GM18517 (cell line): ENCODE measurements around the gene KRTAP5-10.
"Not testable (repeated sequence)": the region's sequence is repeated elsewhere in the genome, so short reads cannot be mapped to it uniquely, and the experiment has no call there.

Experiments
- ATAC-seq: cut with Tn5 transposase; IDR thresholded peaks from one replicate; pipeline ENCODE4 v1.9.1; 2021; ENCODE audit warnings: mild to moderate bottlenecking, moderate library complexity; ENCODE audit not compliant: unreplicated experiment

Gene KRTAP5-10, protein sequence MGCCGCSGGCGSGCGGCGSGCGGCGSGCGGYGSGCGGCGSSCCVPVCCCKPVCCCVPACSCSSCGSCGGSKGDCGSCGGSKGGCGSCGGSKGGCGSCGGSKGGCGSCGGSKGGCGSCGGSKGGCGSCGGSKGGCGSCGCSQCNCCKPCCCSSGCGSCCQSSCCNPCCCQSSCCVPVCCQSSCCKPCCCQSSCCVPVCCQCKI

DNA sequence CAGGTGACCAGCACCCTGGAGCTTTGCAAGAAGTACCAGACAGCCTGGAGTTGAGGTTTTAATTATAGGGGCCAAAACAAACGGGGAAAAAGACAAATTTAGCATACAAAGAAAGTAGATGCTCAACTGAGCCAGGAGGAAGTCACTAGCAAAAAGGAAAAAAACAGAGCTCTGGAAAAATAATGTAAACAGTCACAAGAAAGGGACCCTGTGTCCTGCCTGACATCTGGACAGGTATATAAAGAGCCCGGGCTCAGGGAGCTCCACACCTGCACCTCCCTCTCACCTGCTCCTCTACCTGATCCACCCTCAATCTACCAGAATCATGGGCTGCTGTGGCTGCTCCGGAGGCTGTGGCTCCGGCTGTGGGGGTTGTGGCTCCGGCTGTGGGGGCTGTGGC is at the start of gene KRTAP5-10:
Gene KRTAP5-10 (plus strand): TSS at position 301 of the 400 bp plus-strand sequence. CDS start 25 bp downstream, at position 326.
- ATAC-seq, result no peak

DNA sequence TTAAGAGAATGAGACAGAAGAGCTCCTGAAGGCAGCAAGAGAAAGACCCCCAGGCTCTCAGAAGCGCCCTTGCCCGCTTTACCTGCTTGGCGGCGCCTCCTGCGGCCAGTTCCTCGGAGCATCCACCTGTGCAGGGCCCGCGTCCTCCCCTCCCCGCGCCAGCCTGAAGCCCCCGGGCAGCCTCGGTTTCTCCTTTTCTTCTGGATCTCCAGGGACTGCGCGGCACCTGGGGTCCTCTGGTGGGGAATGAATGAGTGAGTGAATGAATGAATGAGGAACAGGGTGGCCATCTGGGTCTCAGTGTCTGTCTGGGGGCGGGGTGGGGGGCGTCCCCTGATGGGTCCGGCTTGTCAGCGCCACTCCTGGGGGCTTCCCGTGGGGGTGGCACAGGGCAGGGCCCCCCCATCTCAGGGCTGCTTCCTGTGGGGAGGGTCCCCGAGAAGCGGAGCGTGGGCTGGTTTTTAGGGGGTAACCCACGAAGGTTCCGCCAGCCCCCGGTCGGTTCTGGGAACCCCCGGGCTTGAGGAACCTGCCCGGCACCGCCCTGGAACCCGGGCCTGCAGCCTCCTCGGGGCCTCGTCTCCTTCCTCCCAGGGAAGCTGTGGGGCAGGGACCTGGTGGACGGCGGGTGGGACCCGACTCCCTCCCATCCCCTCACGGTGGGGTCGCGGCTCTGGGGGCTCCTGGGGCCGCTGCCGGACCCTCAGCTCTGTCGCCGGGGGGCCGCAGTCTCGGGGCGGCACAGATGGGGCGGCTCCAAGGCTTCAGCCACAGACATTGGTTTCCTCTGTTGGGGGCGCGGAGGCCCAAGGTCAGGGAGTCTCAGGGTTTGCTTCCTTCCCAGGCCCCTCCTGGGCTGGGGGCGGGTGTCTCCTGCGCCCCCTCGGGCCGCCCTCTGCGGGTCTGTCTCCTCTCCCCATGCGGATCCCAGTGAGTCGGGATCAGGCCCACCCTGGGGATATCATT is 46.6 kb upstream of the KRTAP5-10 start:
- ATAC-seq, result no peak

DNA sequence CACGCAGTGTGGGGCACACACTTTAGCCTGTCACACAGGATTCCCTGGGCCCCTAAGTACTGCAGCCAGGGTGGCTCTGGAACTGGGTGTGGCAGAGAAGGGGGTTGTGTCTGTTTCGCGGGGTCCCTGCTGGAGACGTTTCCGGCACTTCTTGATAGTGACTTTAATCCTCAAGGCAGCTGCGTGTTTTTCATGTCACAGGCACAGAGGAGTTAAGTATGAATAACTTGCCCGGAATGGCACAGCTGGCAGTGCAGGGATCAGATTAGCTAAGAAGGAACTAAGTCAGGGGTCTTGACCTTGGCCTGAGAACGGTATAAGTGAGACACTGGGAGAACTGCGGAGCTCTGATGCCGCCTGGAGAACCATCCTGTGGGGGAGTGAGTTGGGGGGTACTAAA is 45.8 kb upstream of the KRTAP5-10 start:
- ATAC-seq, result no peak

DNA sequence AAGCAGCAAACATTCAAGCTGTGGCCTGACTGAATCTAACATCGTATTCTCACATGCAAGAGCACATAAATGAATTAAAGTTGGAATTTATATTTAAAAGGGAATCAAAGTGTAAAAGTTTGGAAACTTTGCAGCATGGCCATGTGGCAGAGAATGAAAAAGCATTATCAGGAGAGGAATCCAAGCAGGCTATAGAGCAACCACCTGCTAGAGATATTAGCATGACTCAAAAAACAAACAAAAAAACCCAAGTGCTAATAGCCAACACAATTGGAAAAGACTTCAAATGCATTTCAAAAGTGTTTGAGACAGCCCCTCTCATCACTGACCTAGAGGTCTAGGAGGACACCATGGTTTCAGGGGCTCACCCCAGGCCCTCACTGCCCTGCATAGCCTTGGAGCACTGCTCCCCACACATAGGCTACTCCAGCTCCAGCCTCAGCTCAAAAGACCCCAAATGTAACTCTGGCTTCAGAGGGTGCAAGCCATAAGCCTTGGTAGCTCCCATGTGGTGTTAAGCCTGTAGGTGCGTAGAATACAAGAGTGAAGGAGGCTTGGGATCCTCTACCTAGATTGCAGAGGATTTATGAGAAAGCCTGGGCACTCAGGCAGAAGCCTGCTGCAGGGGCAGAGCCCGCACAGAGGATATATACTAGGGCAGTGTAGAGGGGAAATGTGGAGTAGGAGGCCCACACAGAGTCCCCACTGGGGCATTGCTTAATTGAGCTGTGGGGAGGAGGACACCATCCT is 40.0 kb upstream of the KRTAP5-10 start:
- no peak for ATAC-seq

DNA sequence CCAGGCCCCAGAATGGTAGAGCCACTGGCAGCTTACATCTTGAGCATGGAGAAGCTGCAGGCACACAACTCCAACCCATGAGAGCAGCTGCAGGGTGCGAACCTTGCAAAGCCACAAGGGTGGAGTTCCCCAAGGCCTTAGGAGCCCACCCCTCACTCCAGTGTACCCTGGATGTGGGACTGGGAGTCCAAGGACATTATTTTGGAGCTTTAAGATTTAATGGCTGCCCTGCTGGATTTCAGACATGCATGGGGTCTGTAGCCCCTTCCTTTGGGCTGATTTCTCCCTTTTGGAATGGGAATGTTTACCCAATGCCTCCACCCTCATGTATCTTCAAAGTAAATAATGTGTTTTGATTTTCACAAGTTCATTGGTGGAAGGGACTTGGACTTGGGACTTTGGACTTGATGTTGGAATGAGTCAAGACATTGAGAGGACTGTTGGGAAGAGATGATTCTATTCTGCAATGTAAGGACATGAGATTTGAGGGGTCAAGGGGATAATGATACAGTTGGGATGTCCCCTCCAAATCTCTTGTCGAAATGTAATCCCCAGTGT is 39.3 kb upstream of the KRTAP5-10 start:
- ATAC-seq, result no peak

DNA sequence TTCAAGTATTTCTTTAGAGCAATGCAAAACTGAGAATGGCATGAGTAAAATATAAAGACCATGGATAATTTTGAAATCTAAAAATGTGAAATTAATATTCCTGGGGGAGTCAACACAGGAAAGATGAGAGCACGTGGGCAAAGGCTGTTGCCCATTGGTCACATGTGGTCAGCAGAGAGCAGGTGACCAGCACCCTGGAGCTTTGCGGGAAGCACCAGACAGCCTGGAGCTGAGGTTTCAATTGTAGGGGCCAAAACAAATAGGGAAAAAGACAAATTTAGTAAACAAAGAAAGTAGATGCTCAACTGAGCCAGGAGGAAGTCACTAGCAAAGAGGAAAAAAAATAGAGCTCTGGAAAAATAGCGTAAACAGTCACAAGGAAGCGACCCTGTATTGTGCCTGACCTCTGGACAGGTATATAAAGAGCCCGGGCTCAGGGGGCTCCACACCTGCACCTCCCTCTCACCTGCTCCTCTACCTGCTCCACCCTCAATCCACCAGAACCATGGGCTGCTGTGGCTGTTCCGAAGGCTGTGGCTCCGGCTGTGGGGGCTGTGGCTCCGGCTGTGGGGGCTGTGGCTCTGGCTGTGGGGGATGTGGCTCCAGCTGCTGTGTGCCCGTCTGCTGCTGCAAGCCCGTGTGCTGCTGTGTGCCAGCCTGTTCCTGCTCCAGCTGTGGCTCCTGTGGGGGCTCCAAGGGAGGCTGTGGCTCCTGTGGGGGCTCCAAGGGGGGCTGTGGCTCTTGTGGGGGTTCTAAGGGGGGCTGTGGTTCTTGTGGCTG is 38.4 kb upstream of the KRTAP5-10 start, which contains the start of gene KRTAP5-7:
Gene KRTAP5-7 (plus strand): TSS at position 472 of the 780 bp plus-strand sequence. CDS start 34 bp downstream, at position 506.
- not testable (repeated sequence) for ATAC-seq

DNA sequence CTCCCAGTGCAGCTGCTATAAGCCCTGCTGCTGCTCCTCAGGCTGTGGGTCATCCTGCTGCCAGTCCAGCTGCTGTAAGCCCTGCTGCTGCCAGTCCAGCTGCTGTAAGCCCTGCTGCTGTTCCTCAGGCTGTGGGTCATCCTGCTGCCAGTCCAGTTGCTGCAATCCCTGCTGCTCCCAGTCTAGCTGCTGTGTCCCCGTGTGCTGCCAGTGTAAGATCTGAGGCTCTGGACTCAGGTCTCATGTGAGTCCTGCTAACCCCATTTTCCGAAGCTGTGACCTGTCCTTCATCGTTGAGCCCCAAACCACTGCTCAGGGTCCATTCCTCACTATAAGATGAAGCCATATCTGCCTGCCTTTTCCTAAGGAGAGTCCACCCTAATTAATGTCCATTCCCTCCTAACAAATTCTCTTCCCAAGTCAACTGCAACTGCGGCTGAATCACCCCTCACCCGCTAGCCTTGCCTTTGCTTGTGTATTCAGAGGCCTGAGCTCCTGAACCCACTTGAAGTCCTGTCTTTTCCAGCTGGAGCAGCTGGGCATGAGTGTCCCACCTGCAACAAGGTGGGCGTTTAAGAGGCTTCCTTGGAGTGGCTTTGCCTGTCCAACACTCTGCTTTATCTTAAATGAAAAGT is 37.7 kb upstream of the KRTAP5-10 start:
- no peak for ATAC-seq

DNA sequence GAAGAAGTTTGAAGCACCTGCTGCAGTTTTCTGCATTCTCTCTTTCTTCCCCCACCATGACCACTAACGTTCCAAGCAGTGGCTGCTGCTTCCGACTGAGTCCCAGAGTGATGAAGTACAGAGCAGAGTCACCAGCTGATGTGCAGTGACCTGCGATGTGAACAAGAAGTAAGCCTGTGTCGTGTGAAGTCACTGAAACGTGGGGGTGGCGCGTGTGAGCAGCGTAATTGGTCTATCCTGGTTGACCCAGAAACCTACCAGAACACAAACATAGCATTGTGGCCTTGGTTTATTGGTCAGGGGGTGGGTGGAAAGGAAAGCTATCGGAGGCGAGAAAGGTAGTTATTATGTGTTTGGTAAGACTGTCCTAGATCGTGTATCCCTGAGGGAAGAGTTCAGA is 34.8 kb upstream of the KRTAP5-10 start:
- no peak for ATAC-seq

DNA sequence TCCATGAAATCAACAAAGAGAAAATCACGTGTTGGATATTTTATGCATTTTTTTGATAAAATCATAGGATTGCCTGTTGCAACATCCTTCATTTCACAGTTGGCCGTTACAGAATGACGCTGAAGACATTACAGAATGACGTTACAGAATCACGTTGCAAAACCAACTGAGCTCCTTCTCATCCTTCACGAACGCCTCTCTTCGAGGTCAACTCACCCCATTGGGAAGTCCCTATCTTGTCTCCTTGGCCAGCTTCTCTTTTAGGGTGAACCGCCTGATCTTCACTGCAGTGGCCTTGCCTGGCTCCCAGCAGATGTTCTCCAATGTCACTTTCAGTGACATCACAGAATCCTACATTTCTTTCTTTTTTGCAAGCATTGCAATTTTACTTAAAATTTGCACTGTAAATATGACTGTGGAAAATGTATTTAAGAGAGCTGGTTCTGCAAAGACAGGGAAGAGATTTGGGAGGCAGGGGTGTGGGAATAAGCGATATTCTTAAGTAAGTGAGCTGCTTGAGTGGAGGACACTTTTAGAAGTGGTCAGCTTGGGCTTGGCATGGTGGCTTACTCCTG is 33.2 kb upstream of the KRTAP5-10 start:
- ATAC-seq, result no peak

DNA sequence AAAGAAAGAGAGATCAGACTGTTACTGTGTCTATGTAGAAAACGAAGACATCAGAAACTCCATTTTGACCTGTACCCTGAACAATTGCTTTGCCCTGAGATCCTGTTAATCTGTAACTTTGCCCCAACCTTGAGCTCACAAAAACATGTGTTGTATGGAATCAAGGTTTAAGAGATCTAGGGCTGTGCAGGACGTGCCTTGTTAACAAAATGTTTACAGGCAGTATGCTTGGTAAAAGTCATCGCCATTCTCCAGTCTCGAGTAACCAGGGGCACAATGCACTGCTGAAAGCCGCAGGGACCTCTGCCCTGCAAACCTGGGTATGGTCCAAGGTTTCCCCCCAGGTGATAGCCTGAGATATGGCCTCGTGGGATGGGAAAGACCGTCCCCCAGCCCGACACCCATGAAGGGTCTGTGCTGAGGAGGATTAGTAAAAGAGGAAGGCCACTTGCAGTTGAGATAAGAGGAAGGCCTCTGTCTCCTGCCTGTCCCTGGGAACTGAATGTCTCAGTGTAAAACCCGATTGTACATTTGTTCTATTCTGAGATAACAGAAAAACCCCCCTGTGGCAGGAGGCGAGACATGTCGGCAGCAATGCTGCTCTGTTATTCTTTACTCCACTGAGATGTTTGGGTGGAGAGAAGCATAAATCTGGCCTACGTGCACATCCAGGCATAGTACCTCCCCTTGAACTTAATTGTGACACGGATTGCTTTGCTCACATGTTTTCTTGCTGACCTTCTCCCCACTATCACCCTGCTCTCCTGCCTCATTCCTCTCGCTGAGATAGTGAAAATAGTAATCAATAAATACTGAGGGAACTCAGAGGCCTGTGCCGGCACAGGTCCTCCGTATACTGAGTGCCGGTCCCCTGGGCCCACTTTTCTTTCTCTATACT is 30.4 kb upstream of the KRTAP5-10 start:
- ATAC-seq, result not testable (repeated sequence)

DNA sequence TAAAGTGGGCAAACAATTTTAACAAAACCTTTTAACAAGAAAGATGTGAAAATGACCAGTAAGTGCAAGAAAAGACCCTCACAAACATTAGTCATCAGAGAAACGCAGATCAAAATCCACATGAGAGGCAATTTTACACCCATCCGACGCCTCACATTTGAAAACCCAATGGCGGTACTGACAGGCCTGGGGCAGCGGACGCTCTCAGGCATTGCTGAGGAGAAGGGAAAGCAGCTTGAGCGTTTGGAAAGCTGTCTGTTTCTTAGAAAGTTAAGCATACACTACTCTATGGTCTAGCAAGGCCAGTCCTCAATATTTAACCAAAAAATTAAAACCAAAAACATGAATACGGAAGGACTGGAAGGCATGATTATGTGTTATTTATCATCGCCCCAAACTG is 29.5 kb upstream of the KRTAP5-10 start:
- no peak for ATAC-seq

DNA sequence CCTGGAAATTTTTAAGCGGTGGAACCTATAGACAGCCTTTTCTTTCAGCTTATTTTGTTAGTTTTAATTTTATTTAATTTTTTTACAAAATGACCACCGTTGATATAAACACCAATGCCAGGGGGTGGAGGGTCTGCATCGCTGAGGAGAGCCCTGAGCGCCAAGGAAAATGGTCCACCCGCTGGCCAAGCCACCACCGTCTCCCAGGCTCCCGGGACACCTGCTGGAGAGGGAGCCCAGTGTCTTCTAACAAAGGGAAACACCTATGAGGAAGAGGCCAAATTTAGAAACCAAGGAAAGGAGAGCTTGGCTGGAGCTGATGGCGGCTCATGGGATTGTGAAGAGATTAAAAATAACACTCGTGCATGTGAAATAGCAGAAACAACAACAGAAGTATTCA is 27.8 kb upstream of the KRTAP5-10 start:
- no peak for ATAC-seq

DNA sequence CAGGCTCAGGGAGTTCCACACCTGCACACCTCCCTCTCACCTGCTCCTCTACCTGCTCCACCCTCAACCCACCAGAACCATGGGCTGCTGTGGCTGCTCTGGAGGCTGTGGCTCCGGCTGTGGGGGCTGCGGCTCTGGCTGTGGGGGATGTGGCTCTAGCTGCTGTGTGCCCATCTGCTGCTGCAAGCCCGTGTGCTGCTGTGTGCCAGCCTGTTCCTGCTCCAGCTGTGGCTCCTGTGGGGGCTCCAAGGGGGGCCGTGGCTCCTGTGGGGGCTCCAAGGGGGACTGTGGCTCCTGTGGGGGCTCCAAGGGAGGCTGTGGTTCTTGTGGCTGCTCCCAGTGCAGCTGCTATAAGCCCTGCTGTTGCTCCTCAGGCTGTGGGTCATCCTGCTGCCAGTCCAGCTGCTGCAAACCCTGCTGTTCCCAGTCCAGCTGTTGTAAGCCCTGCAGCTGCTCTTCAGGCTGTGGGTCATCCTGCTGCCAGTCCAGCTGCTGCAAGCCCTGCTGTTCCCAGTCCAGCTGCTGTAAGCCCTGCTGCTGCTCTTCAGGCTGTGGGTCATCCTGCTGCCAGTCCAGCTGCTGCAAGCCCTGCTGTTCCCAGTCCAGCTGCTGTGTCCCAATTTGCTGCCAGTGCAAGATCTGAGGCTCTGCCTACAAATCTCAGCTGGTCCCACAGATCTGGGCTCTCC is 27.2 kb upstream of the KRTAP5-10 start, which contains the start of gene KRTAP5-8:
Gene KRTAP5-8 (plus strand): TSS at position 49 of the 689 bp plus-strand sequence. CDS start 31 bp downstream, at position 80.
- ATAC-seq, result not testable (repeated sequence)

DNA sequence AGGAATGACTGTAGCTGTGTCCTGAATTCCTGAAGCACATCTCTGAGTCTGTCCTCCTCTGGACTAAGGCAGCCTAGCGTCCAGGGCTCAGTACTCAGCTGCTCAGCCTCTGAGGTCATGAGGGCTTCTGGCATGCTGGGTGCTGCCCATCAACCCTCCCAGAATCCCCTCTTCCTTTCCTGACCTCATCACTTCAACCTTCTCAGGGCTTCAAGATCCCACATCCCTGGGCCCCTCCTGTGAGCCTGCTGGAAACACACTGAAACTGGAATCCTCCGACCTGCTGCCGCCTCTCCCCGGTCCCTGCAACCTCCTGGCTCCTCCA is 26.7 kb upstream of the KRTAP5-10 start:
- no peak for ATAC-seq

DNA sequence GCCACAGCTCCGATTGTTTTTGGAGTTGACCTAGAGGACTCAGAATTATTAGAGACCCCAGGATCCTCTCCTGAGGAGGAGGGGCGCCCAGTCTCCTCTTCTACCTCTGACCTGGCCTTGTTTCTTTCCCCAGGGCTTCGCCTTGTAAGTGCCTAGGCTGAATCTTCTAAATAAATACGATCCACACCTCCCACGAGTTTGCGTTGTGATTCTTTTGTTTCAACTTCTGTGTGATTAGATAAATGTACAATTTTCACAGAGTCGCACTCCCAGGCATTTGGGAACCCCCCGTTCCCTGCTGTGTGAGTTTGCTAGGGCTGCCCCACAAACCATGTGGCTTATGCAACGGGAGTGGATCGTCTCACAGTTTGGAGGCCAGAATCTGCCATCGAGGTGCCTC is 26.3 kb upstream of the KRTAP5-10 start:
- no peak for ATAC-seq

DNA sequence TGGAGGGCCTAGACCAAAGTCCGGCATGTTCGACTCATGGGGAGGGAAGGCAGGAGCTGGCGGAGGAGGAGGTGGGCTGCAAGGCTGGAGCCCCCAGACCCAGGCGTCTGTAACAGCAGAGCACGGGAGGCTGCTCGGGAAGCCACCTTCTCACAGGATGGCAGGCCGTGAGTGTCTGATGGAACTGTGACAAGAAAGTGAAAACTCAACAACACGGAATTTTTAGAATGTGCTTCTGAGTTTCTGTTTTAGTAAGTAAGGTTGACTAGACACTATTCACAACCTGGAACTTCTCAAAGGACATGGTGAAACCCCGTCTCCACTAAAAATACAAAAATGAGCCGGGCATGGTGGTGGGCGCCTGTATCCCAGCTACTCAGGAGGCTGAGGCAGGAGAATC is 25.4 kb upstream of the KRTAP5-10 start:
- not testable (repeated sequence) for ATAC-seq

DNA sequence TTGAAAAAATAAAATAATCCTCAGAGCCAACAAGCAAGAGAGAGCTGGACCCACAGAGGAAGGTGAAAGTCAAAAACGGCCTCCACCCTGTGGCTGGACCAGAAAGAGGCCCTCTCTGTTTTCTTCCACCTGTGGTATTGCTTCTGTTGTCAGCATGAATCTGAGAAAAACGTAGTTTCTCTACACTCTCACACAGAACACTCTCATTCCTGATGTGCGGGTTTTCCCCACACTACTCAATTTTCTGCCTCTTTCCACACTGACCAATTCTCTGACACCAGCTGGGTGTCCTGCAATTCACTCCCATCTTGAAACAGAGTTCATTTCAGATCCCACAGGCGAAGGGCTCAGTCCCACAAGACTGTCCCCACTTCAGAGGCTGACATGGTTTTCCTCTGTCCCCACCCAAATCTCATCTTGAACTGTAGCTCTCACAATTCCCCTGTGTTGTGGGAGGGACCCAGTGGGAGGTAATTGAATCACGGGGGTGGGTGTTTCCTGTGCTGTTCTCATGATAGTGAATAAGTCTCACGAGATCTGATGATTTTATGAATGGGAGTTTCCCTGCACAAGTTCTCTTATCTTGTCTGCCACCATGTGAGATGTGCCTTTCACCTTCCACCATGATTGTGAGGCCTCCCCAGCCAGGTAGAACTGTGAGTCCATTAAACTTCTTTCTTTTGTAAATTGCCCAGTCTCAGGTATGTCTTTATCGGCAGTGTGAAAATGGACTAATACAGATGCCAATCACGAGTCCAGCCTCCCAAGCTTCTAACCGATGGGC is 24.6 kb upstream of the KRTAP5-10 start:
- not testable (repeated sequence) for ATAC-seq
